GM18907 (cell line): ENCODE measurements around the gene CAPS.
"Not testable (repeated sequence)": the region's sequence is repeated elsewhere in the genome, so short reads cannot be mapped to it uniquely, and the experiment has no call there.

Source experiments
- ATAC-seq: cut with Tn5 transposase; IDR thresholded peaks from one replicate; pipeline ENCODE4 v1.9.1; 2021; ENCODE audit warnings: mild to moderate bottlenecking, moderate library complexity; ENCODE audit not compliant: unreplicated experiment

CAPS gene

DNA sequence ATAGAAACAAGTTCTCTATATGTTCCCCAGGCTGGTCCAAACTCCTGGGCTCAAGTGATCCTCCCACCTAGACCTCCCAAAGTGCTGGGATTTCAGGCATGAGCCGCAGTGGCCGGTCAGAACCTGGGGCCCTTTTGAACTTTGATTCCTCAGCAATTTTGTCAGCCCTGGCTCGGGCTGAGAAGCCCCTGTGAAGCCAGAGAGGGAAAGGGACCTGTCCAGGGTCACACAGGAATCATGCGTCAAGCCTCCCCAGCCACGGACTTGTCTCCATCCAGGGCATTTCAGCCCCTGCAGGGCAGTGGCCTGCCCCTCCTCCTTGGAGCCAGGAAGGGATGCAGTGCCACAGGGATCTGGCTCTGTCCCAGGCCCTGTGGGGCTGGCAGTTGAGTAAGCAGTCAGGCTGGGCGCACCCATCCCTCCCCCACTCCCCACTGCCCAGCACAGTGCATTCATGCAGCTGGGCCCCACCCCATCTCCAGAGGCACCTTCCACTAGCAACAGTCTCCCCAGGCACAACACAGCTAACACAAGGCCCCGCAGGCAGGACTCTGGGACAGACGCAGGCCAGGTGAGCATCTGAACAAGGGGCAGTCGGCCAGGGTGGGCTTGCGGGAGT, at the start of gene CAPS:
Gene CAPS (plus strand): TSS at position 516 of the 619 bp plus-strand sequence. CDS start 153 bp downstream, outside the sequence.
- ATAC-seq = no peak

- no peak for ATAC-seq
Measured at GRCh38 chr19:5864725-5865486, 49.1 kb upstream of the CAPS start.

- no peak for ATAC-seq
Measured at GRCh38 chr19:5865772-5866171, 48.3 kb upstream of the CAPS start.

GRCh38 chr19:5867201-5868136, 46.6 kb upstream of the CAPS start:
- ATAC-seq = no peak

DNA sequence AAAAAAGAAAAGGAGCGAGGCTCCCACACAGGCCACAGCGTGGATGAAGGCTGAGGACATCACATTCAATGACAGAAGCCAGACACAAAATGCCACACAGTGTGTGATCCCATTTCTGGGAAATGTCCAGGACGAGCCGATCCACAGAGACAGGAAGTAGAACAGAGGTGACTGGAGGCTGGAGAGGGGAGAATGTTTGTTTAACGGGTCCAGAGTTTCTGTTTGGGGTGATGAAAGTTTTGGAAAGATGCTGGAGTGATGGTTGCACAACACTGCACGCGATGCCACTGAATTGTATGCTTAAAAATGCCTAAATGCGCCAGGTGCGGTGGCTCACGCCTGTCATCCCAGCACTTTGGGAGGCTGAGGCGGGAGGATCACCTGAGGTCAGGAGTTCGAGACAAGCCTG, 43.1 kb upstream of the CAPS start:
- ATAC-seq = no peak

- ATAC-seq = no peak
Measured at GRCh38 chr19:5873617-5874199, 40.3 kb upstream of the CAPS start.

GRCh38 chr19:5874496-5874895, 39.6 kb upstream of the CAPS start:
- ATAC-seq = not testable (repeated sequence)

GRCh38 chr19:5877427-5877826, 36.6 kb upstream of the CAPS start:
- no peak for ATAC-seq

GRCh38 chr19:5877882-5878281, 36.2 kb upstream of the CAPS start:
- ATAC-seq = no peak

- no peak for ATAC-seq
Measured at GRCh38 chr19:5880196-5880595, 33.9 kb upstream of the CAPS start.

DNA sequence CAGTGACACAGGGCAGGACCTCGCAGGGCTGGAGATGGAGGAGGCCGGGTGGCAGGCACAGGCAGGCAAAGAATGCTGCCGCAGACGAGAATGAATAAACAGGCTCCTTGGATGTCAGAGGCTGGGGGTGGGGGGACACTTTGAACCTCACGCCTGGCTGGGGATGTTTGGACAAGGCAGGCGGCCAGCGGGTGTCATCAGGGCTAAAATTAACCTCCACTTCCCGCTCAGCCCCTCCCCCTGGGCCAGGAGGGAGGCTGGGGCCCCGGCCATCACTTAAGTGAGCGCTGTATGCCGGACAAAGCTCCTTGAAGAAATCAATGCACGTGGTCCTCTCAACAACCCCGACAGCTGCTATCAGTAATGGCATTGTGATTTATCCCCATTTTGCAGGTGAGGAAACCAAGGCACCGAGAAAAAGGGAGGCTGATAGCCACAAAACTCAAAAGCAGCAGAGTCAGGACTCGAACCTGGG, 33.4 kb upstream of the CAPS start:
- ATAC-seq = no peak

DNA sequence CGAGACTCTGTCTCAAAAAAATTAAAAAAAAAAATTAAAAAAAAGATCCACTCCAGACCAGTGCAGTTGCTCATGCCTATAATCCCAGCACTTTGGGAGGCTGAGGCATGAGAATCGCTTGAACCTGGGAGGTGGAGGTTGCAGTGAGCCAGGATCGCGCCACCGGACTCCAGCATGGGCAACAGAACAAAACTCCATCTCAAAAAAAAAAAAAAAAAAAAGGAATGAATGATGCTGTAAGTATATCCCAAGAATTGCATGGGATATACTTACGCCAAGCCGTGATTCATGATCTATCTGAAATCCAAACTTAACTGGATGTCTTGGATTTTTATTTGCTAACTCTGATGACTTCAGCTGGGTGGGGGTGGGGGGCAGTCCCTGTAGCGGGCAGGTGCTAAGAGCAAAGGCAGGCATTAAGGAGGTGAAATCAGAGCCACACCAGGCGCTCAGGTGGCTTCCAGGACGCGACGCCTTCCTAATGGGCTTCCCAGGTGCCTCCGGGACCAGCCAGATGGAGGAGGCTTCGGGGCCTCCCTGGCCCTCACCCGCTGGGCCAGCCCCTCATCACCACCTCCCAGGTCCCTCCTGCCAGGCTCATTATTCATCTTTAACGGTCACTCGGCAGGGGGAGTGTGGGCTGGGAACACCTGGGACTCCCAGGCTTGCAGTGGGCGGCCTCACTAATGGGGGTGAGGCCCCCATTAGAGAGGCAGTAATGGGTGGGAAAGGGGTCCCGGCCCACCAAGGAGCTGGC, 32.3 kb upstream of the CAPS start:
- no peak for ATAC-seq

DNA sequence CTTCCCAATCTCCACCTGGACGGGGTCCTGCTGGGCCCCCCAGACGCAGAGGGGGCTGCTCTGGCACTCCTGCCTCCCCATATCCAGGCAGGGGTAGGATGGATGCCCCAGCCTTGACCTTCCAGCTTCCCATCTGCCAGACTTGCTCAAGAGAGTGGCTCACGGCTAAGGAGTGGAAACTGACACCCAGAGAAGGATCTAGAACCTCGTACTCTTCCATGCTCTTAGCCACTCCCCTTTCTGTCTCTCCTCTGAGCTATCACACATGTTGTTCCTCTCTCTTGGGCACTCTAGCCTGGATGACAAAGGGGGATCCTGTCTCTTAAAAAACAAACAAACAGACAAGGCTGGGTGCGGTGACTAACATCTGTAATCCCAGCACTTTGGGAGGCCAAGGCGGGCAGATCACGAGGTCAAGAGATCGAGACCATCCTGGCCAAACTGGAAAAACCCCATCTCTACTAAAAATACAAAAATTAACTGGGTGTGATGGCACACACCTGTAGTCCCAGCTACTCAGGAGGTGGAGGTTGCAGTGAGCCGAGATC, 31.6 kb upstream of the CAPS start:
- no peak for ATAC-seq

- ATAC-seq = not testable (repeated sequence)
Measured at GRCh38 chr19:5883157-5883873, 30.7 kb upstream of the CAPS start.

DNA sequence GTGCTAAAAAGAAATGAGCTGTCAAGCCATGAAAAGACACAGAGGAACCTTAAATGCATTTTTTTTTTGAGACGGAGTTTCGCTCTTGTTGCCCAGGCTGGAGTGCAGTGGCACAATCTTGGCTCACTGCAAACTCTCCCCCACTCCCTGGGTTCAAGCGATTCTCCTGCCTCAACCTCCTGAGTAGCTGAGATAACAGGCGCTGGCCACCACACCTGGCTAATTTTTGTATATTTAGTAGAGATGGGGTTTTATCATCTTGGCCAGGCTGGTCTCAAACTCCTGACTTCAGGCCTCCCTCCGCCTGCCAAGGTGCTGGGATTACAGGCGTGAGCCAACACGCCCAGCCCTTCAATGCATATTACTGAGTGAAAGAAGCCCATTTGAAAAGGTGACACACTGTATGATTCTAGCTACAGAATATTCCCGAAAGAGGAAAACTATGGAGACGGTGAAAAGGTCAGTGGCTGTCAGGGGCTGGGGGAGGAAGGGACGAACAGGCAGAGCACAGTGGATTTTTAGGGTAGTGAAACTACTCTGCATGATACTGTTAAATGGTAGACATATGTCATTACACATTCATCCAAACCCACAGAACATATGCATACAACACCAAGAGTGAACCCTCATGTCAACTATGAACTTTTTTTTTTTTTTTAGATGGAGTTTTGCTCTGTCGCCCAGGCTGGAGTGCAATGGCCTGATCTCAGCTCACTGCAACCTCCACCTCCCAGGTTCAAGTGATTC, 29.8 kb upstream of the CAPS start:
- ATAC-seq = not testable (repeated sequence)

- ATAC-seq = no peak
Measured at GRCh38 chr19:5889288-5889971, 24.6 kb upstream of the CAPS start.

GRCh38 chr19:5890099-5890498, 24.0 kb upstream of the CAPS start:
- no peak for ATAC-seq

- ATAC-seq = no peak
Measured at GRCh38 chr19:5891572-5891937, 22.5 kb upstream of the CAPS start.
